HG03108 (cell line): ENCODE data around the gene OR52B6.
A peak's percentile ranks its signal among the peaks of the same experiment; 100 is the strongest.
"Not testable (repeated sequence)": the region's sequence is repeated elsewhere in the genome, so short reads cannot be mapped to it uniquely, and the experiment has no call there.

Experiments
- ATAC-seq: cut with Tn5 transposase; IDR thresholded peaks from one replicate; pipeline ENCODE4 v1.9.1; 2021; ENCODE audit warnings: moderate library complexity; ENCODE audit not compliant: unreplicated experiment

Gene OR52B6

GRCh38 chr11:5580577-5580976, at the start of gene OR52B6:
TSS of gene OR52B6 (plus strand) at chr11:5580877. CDS start at chr11:5580877, 0 bp downstream.
- ATAC-seq, result no peak

GRCh38 chr11:5531053-5531831, 49.4 kb upstream of the OR52B6 start:
- ATAC-seq, result no peak

GRCh38 chr11:5534046-5534445, 46.6 kb upstream of the OR52B6 start:
- ATAC-seq, result no peak

GRCh38 chr11:5536482-5536881, 44.2 kb upstream of the OR52B6 start:
- ATAC-seq, result no peak

- no peak for ATAC-seq
These were observed 39.2 kb upstream of the OR52B6 start for GRCh38 chr11:5541427-5541826.

GRCh38 chr11:5546457-5546856, 34.2 kb upstream of the OR52B6 start:
- no peak for ATAC-seq

GRCh38 chr11:5547982-5548381, 32.7 kb upstream of the OR52B6 start:
- ATAC-seq, result peak; percentile 87

- ATAC-seq, result no peak
These were observed 32.2 kb upstream of the OR52B6 start, which contains the start of gene OR52H1 for GRCh38 chr11:5548440-5548839. TSS of gene OR52H1 (minus strand) at chr11:5548540. CDS start at chr11:5545505, 3,035 bp downstream.

- ATAC-seq, result no peak
These were observed 30.1 kb upstream of the OR52B6 start for GRCh38 chr11:5550440-5551095.

GRCh38 chr11:5553343-5553742, 27.3 kb upstream of the OR52B6 start:
- ATAC-seq, result no peak

- ATAC-seq, result no peak
These were observed 24.0 kb upstream of the OR52B6 start for GRCh38 chr11:5556596-5557188.

GRCh38 chr11:5557751-5558150, 22.9 kb upstream of the OR52B6 start:
- no peak for ATAC-seq

- ATAC-seq, result no peak
These were observed 16.2 kb upstream of the OR52B6 start for GRCh38 chr11:5564259-5565019.

- ATAC-seq, result no peak
These were observed 6.0 kb upstream of the OR52B6 start for GRCh38 chr11:5574654-5575053.

- ATAC-seq, result no peak
These were observed 5.5 kb upstream of the OR52B6 start for GRCh38 chr11:5575152-5575551.

- no peak for ATAC-seq
These were observed 3.6 kb upstream of the OR52B6 start for GRCh38 chr11:5577101-5577500.

GRCh38 chr11:5581014-5581413, 337 bp downstream of the OR52B6 start:
- no peak for ATAC-seq

- not testable (repeated sequence) for ATAC-seq
These were observed 3.8 kb downstream of the OR52B6 start for GRCh38 chr11:5584458-5584857.

- not testable (repeated sequence) for ATAC-seq
These were observed 9.2 kb downstream of the OR52B6 start for GRCh38 chr11:5589906-5590305.

- no peak for ATAC-seq
These were observed 10.9 kb downstream of the OR52B6 start for GRCh38 chr11:5591613-5592012.

- no peak for ATAC-seq
These were observed 11.9 kb downstream of the OR52B6 start for GRCh38 chr11:5592615-5593014.
